HCT116 (cell line): ENCODE measurements around the gene SUN5. TPM values are rescaled to one million over a fixed set of nuclear protein-coding genes. Genes with fewer than 3 reads are reported as not detected.

Experiments
- ATAC-seq: fragments of 200-7000 bp; cut with Tn5 transposase; 2 replicates; pipeline ENCODE4 v1.9.1; 2020; ENCODE audit warnings: mild to moderate bottlenecking, moderate library complexity
- BruUV-seq: library from RNA; stranded (reverse); fragments of 400-500 nt; replicated peaks from 2 replicates; lab custom pipeline; 2021; lab: Mats Ljungman, UMichigan
- CTCF ChIA-PET: fragments of 300-600 bp; sonication (Branson Sonifier 250); formaldehyde crosslinking; loops from one replicate; lab custom pipeline; 2021; ENCODE audit warnings: antibody characterized with exemption; lab: Charles Lee
- POLR2A ChIA-PET: fragments of 300-600, 350-600 bp; sonication (Branson Sonifier 250); formaldehyde crosslinking; loops from one replicate; lab custom pipeline; 2021; ENCODE audit warnings: antibody characterized with exemption; lab: Charles Lee
- RAD21 ChIA-PET, 2 experiments: fragments of 300-600 bp; sonication (Branson Sonifier 250); formaldehyde crosslinking; loops; one replicate each; lab custom pipeline; 2023; ENCODE audit warnings: low total read pairs in 2 of 2; ENCODE audit not compliant: uncharacterized antibody in 2 of 2, unreplicated experiment in 2 of 2, low non-redundant PET in 1 of 2; lab: Charles Lee
- DNase-seq: peaks from one replicate; pipeline ENCODE4 v3.0.0-alpha.2; 2010; ENCODE audit warnings: low read depth, low spot score
- H2AFZ ChIP-seq: fragments of 200-600 bp; shearing (Covaris generic), sonication (generic); 2 replicates; pipeline ENCODE4 v1.6.1; 2017; ENCODE audit warnings: low read depth, mixed run types, mixed read lengths, antibody characterized with exemption, low read length; ENCODE audit not compliant: poor library complexity, severe bottlenecking
- H3K27ac ChIP-seq: 2 replicates; pipeline ENCODE4 v1.5.1; 2012; ENCODE audit warnings: low read depth, low read length
- H3K27me3 ChIP-seq: fragments of 200-600 bp; sonication (generic); 2 replicates; pipeline ENCODE4 v1.6.1; 2016; ENCODE audit warnings: mixed run types, low read length, mixed read lengths; ENCODE audit not compliant: insufficient read depth
- H3K36me3 ChIP-seq, 2 experiments: fragments of 200-500 bp in 1 of 2; fragments of 200-600 bp in 1 of 2; sonication (Bioruptor generic) in 1 of 2; sonication (generic) in 1 of 2; 2 replicates each; pipeline versions ENCODE4 v1.5.1 to v1.6.1; 2014 to 2016; ENCODE audit warnings: low read length in 2 of 2, inconsistent platforms in 1 of 2, mixed read lengths in 1 of 2, mixed run types in 1 of 2; ENCODE audit not compliant: insufficient read depth in 2 of 2, control insufficient read depth in 1 of 2
- H3K4me1 ChIP-seq, 2 experiments: fragments of 200-600 bp in 1 of 2; sonication (generic) in 1 of 2; 2 replicates each; pipeline versions ENCODE4 v1.5.1 to v1.6.1; 2012 to 2017; ENCODE audit warnings: low read length in 2 of 2, inconsistent platforms in 1 of 2, mild to moderate bottlenecking in 1 of 2, mixed read lengths in 1 of 2, mixed run types in 1 of 2, moderate library complexity in 1 of 2; ENCODE audit not compliant: insufficient read depth in 2 of 2, control insufficient read depth in 1 of 2
- H3K4me2 ChIP-seq: fragments of 200-600 bp; sonication (generic); 2 replicates; pipeline ENCODE4 v1.6.1; 2017; ENCODE audit warnings: mixed run types, low read length, mixed read lengths
- H3K4me3 ChIP-seq, 2 experiments: fragments of 200-600 bp in 1 of 2; sonication (generic) in 1 of 2; replicated peaks in 1 of 2; 2 replicates each; pipeline ENCODE4 v1.5.1; 2011 to 2016; ENCODE audit warnings: low read length in 2 of 2, control low read depth in 1 of 2, low read depth in 1 of 2, mild to moderate bottlenecking in 1 of 2, mixed read lengths in 1 of 2, mixed run types in 1 of 2
- H3K79me2 ChIP-seq: fragments of 200-600 bp; sonication (generic); 2 replicates; pipeline ENCODE4 v1.6.1; 2017; ENCODE audit warnings: mild to moderate bottlenecking, mixed run types, low read length, moderate library complexity, mixed read lengths; ENCODE audit not compliant: insufficient read depth
- H3K9ac ChIP-seq: fragments of 200-600 bp; sonication (generic); 2 replicates; pipeline ENCODE4 v1.6.1; 2016; ENCODE audit warnings: low read length, mixed read lengths
- H3K9me2 ChIP-seq: fragments of 200-600 bp; sonication (generic), shearing (Covaris generic); 2 replicates; pipeline ENCODE4 v1.6.1; 2017; ENCODE audit warnings: mixed run types, mild to moderate bottlenecking, moderate library complexity; ENCODE audit not compliant: insufficient read depth
- H3K9me3 ChIP-seq, 2 experiments: fragments of 200-500 bp in 1 of 2; fragments of 200-600 bp in 1 of 2; sonication (Bioruptor generic) in 1 of 2; sonication (generic) in 1 of 2; 2 replicates each; pipeline ENCODE4 v1.6.1; 2014 to 2017; ENCODE audit warnings: low read length in 2 of 2, mixed read lengths in 2 of 2, inconsistent platforms in 1 of 2, low read depth in 1 of 2, mild to moderate bottlenecking in 1 of 2, mixed run types in 1 of 2, moderate library complexity in 1 of 2; ENCODE audit not compliant: control insufficient read depth in 1 of 2, insufficient read depth in 1 of 2
- H4K20me1 ChIP-seq: fragments of 200-600 bp; sonication (generic), shearing (Covaris generic); 2 replicates; pipeline ENCODE4 v1.6.1; 2017; ENCODE audit warnings: mixed run types, mild to moderate bottlenecking, moderate library complexity; ENCODE audit not compliant: insufficient read depth
- ATF3 ChIP-seq: IDR thresholded peaks from 2 replicates; pipeline ENCODE4 v1.6.1; 2012
- CEBPB ChIP-seq: IDR thresholded peaks from 2 replicates; pipeline ENCODE4 v1.6.1; 2012; ENCODE audit warnings: low read depth
- ELF1 ChIP-seq: IDR thresholded peaks from 2 replicates; pipeline ENCODE4 v1.6.1; 2012; ENCODE audit warnings: low read depth, borderline replicate concordance
- EZH2 ChIP-seq: fragments of 200-600 bp; sonication (generic); IDR thresholded peaks from 2 replicates; pipeline ENCODE4 v1.6.1; 2017; ENCODE audit warnings: antibody characterized with exemption, mixed run types
- FOSL1 ChIP-seq: IDR thresholded peaks from 2 replicates; pipeline ENCODE4 v1.6.1; 2012; ENCODE audit warnings: low read depth
- RAD21 ChIP-seq: IDR thresholded peaks from 2 replicates; pipeline ENCODE4 v1.6.1; 2012; ENCODE audit warnings: low read depth, mild to moderate bottlenecking
- SIN3A ChIP-seq: IDR thresholded peaks from 2 replicates; pipeline ENCODE4 v1.6.1; 2012; ENCODE audit warnings: low read depth
- YY1 ChIP-seq: IDR thresholded peaks from 2 replicates; pipeline ENCODE4 v1.6.1; 2011; ENCODE audit warnings: low read length, low read depth, moderate library complexity, mild to moderate bottlenecking; ENCODE audit not compliant: insufficient replicate concordance; ENCODE audit errors: extremely low read depth
- ZFX ChIP-seq: fragments of 450-650 bp; IDR thresholded peaks from 2 replicates; pipeline ENCODE4 v1.6.1; 2017
- intact Hi-C: fragments of 100-400 bp; cut with micrococcal nuclease; formaldehyde crosslinking; loops from 2 replicates; pipeline ENCODE4 v1.10.0; 2022
- total RNA-seq: library from RNA; stranded (reverse); gene quantifications from one replicate; pipeline ENCODE4 v1.2.1, GENCODE V29; 2021; ENCODE audit not compliant: unreplicated experiment
- TF ChIP-seq, protein P1 (sequence below): IDR thresholded peaks from 2 replicates; pipeline ENCODE4 v1.6.1; 2012
- TF ChIP-seq, protein P2 (sequence below), 3 experiments: fragments of 200-600 bp in 1 of 3; sonication (generic) in 1 of 3; IDR thresholded peaks in 2 of 3; conservative IDR thresholded peaks in 1 of 3; 2 replicates each; pipeline ENCODE4 v1.5.1; 2012 to 2017; ENCODE audit warnings: low read depth in 2 of 3, low read length in 2 of 3, antibody characterized with exemption in 1 of 3, borderline replicate concordance in 1 of 3, control low read depth in 1 of 3, mild to moderate bottlenecking in 1 of 3, mixed read lengths in 1 of 3, mixed run types in 1 of 3, moderate library complexity in 1 of 3; ENCODE audit not compliant: insufficient read depth in 1 of 3

SUN5 gene
- total RNA-seq, 1 experiment from 2014 or later: not detected

DNA sequence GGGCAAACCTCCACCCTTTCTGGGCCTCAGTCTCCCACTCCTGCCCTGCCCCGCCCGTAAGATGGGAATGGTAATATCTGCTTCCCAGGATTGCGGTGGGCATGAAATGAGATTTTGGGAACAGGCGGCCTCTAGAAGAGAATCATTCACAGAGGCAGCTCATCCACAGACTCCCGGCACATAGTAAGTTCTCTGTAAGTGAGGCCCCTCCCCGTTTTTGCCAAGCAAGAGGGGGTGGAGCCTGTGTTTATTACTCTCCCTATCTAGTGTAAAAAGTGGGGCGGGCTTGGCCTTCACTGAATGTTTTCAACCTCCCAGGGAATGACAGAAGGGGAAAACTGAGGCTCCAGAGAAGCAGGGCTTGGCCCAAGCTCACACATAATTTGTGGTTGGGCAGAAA lies 20.0 kb downstream of the SUN5 start:
- CTCF ChIA-PET: no interaction called here
- ATAC-seq: peak; percentile 64; the same call in 1 of the 2 replicates
- Histone ChIP-seq H3K27me3 (no peaks in the 10 kb centered on the region), H3K4me2 (no peak overlapping the region), H3K36me3 (no peaks in the 10 kb centered on the region), H2AFZ (no peak overlapping the region), H3K4me3 (no peak overlapping the region), H3K9me3 (no peaks in the 10 kb centered on the region), H3K9ac (no peak overlapping the region)
- POLR2A ChIA-PET: no interaction called here
- RAD21 ChIA-PET: no interaction called here
- TF ChIP-seq, protein P1, sequence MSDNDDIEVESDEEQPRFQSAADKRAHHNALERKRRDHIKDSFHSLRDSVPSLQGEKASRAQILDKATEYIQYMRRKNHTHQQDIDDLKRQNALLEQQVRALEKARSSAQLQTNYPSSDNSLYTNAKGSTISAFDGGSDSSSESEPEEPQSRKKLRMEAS: no peak
- TF ChIP-seq ELF1 (no peak), ZFX (no peak), RAD21 (no peak), SIN3A (no peak), CEBPB (no peak), ATF3 (no peak), FOSL1 (no peak)
- TF ChIP-seq, all 23 proteins: peak for 0
- intact Hi-C loops: no loop called here
- Histone ChIP-seq H3K27ac (no peak overlapping the region), H3K9me2 (no peaks in the 10 kb centered on the region), H4K20me1 (no peaks in the 10 kb centered on the region), H3K4me1 (peaks cover 0 to 5% of the 10 kb centered on the region in 2 experiments; a peak in 1 of 4 replicates), H3K79me2 (no peaks in the 10 kb centered on the region)
- no TSS peak for BruUV-seq
- DNase-seq: no peak

DNA sequence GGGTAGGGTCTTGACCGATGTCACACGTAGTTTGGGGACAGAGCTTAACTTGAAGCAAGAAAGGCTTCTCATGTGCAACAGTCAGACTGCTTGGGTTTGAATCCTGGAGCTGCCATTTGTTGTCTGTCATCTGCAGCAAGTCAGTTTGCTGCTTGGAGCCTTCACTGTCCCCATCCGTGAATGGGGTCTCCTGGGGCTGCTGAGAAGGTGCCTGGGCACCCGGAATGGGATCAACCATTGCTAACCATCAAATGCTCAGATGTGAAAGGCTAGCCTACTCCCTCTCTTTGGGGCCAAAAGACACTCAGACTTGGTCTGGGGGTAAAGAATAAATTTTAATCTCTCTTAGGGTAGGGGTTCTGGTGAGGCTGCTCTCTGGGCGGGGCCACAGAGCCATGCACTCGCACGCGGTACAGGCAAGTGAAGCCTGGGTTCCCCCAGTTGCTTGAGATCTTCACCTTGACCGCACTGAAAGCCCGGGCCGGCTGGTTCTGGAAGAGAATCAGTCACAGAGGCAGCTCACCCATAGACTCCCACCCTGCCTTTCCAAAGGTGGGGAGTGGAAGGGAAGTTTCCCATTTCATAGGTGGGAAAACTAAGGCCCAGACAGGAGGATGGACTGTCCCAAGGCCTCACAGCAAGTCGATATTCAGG lies 20.6 kb downstream of the SUN5 start:
- TF ChIP-seq YY1 (no peak), EZH2 (no peak), SIN3A (no peak)
- TF ChIP-seq, protein P2, sequence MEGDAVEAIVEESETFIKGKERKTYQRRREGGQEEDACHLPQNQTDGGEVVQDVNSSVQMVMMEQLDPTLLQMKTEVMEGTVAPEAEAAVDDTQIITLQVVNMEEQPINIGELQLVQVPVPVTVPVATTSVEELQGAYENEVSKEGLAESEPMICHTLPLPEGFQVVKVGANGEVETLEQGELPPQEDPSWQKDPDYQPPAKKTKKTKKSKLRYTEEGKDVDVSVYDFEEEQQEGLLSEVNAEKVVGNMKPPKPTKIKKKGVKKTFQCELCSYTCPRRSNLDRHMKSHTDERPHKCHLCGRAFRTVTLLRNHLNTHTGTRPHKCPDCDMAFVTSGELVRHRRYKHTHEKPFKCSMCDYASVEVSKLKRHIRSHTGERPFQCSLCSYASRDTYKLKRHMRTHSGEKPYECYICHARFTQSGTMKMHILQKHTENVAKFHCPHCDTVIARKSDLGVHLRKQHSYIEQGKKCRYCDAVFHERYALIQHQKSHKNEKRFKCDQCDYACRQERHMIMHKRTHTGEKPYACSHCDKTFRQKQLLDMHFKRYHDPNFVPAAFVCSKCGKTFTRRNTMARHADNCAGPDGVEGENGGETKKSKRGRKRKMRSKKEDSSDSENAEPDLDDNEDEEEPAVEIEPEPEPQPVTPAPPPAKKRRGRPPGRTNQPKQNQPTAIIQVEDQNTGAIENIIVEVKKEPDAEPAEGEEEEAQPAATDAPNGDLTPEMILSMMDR (IDR thresholded peaks at IDR 0.05 in 2 of 3, conservative IDR thresholded peaks at IDR 0.05 in 1 of 3; ENCODE audit: borderline replicate concordance in 1 of 3, insufficient read depth in 1 of 3, low read depth in 2 of 3, low read length in 2 of 3): no peak
- ChIA-PET CTCF (no interaction called here), POLR2A (no interaction called here), RAD21 (no interaction called here)
- Histone ChIP-seq H3K79me2 (no peaks in the 10 kb centered on the region), H2AFZ (no peak overlapping the region), H3K9me3 (no peaks in the 10 kb centered on the region), H3K27ac (no peak overlapping the region), H4K20me1 (no peaks in the 10 kb centered on the region), H3K4me2 (no peak overlapping the region), H3K4me3 (no peak overlapping the region), H3K9me2 (no peaks in the 10 kb centered on the region), H3K36me3 (no peaks in the 10 kb centered on the region), H3K27me3 (no peaks in the 10 kb centered on the region), H3K4me1 (peaks cover 0 to 5% of the 10 kb centered on the region in 2 experiments; a peak in 1 of 4 replicates), H3K9ac (no peak overlapping the region)
- intact Hi-C loops: no loop called here
- no TSS peak for BruUV-seq
- ATAC-seq (no peak), DNase-seq (no peak)
